Activated T-cell treated with anti-CD3 and anti-CD28 coated beads, Interleukin-2, amount 50 U/mL, for 72 hours (primary cell): Measurements from ENCODE around the gene ALKBH6. TPM values are rescaled to one million over a fixed set of nuclear protein-coding genes. Genes with fewer than 3 reads are reported as not detected.

ENCODE experiments used
- ATAC-seq, 2 donors: fragments of 150-1000 bp; cut with Tn5 transposase; replicated peaks in 1 of 2; 2 replicates each; pipeline ENCODE4 v1.10.0; 2021; ENCODE audit warnings: moderate library complexity in 2 of 2, mild to moderate bottlenecking in 1 of 2
- DNase-seq, 2 donors: peaks; one replicate each; pipeline ENCODE4 v3.0.0; 2021 to 2022; ENCODE audit warnings: mixed read lengths in 1 of 2
- H3K27ac Mint-ChIP-seq: one replicate; pipeline ENCODE4 v1.8.0; 2022; ENCODE audit warnings: mild to moderate bottlenecking, moderate library complexity, mixed read lengths
- H3K27me3 Mint-ChIP-seq: one replicate; pipeline ENCODE4 v1.8.0; 2022; ENCODE audit warnings: low read depth, mixed read lengths
- H3K36me3 Mint-ChIP-seq, 2 donors: one replicate each; pipeline ENCODE4 v1.8.0; 2022; ENCODE audit warnings: mixed read lengths in 2 of 2, mild to moderate bottlenecking in 1 of 2; ENCODE audit not compliant: insufficient read depth in 2 of 2
- H3K4me1 Mint-ChIP-seq: one replicate; pipeline ENCODE4 v1.8.0; 2022; ENCODE audit warnings: low read depth, mixed read lengths
- H3K4me3 Mint-ChIP-seq, 2 donors: one replicate each; pipeline ENCODE4 v1.8.0; 2022; ENCODE audit warnings: mild to moderate bottlenecking in 2 of 2, mixed read lengths in 2 of 2, moderate library complexity in 2 of 2
- H3K9me3 Mint-ChIP-seq, 2 donors: one replicate each; pipeline ENCODE4 v1.8.0; 2022; ENCODE audit warnings: mixed read lengths in 2 of 2
- total RNA-seq, 2 donors: library from RNA; stranded (reverse); gene quantifications; one replicate each; pipeline ENCODE4 v1.2.3, GENCODE V29; 2022

Gene ALKBH6
- total RNA-seq, 2 donors from 2014 or later = 46.8 to 55.9 TPM

DNA sequence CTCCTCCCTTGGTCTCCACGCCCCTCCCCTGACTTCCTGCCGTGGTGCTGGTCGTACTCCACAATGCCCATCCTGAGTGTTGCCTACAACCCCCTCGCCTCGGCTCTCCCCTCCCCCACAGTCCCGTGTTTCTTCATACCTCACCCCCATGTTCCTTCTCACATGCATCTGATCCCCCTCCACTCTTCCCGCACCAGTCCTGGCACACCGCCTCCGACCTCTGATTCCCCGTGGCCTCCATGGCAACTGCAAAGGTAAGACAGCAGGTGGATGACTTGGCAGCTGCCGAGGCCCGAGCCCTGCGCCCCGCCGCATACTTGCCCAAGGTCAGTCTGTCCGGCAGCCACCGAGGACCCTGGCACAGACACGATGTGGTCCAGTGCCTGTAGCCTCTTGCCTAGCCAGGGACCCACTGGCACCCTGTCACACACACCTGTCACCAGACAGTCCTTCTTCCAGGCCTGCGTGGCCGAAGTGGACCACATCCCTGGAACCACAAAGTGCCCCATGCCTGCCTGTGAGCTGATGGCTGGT, 35.1 kb downstream of the ALKBH6 start:
- no peaks in the 10 kb centered on the region for H3K9me3 Mint-ChIP-seq
- no peak for ATAC-seq
- H3K27ac Mint-ChIP-seq = no peak overlapping the region

DNA sequence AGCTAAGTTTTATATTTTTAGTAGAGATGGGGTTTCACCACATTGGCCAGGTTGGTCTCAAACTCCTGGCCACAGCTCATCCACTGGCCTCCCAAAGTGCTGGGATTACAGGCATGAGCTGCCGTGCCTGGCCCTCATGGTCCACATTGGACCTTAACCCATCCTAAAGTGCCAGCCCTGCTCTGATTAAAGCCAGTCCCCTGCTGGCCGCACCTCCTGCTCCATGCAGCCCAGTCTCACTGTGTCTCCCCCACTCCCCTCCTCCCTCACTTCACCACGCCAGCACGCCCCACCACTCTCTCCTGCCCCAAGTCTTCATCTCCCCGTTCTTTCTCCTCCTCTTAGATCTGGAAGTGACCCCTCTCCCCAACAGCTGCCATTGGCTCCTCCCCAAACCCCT, 35.7 kb downstream of the ALKBH6 start:
- DNase-seq (no peak), ATAC-seq (no peak)
- no peak overlapping the region for H3K27ac Mint-ChIP-seq
- no peaks in the 10 kb centered on the region for H3K4me1 Mint-ChIP-seq
- no peak overlapping the region for H3K4me3 Mint-ChIP-seq
- peaks cover 17% of the 10 kb centered on the region for H3K27me3 Mint-ChIP-seq
- H3K36me3 Mint-ChIP-seq = no peaks in the 10 kb centered on the region
- no peaks in the 10 kb centered on the region for H3K9me3 Mint-ChIP-seq

More for the DNA sequence above, 35.1 kb downstream of the ALKBH6 start:
- DNase-seq = no peak
- Mint-ChIP-seq H3K4me3 (no peak overlapping the region), H3K4me1 (no peaks in the 10 kb centered on the region), H3K36me3 (no peaks in the 10 kb centered on the region), H3K27me3 (peaks cover 18% of the 10 kb centered on the region)

DNA sequence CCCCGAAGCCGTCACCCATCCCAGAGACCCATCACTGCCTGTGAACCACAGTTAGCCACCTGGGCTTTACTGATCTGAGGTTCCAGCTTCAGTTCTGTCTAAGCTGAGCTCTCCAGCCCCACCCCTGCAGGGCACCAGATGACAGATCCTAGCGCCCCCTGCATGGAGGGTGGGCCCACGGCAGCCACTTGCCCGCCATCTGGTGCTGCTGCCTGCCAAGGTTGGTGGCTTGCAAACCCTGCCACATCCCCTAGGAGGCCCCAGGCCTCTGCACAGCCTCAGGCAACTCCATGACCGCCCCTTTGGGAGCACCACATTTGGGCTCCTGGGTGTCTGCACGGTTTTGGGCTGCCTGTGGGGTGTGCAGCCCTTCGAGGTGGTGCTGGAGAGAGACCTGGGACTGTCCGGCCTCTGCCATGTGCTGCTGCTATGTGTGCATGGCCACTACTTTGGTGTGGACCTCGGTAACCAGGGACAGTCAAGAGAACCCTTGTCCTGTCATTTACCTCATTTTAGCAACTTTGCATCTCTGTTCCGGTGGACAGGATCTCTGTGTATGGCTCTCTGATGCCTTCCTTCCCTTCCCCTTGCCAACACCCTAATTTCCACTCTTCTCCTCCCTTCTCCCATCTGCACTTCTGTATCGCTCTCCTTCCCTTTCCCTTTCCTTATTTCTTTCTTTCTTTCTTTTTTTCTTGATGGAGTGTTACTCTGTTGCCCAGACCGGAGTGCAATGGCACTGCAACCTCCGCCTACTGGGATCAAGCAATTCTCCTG, 36.4 kb downstream of the ALKBH6 start:
- no peak overlapping the region for H3K27ac Mint-ChIP-seq
- no peaks in the 10 kb centered on the region for H3K9me3 Mint-ChIP-seq
- H3K4me1 Mint-ChIP-seq = no peaks in the 10 kb centered on the region
- no peaks in the 10 kb centered on the region for H3K36me3 Mint-ChIP-seq
- ATAC-seq (peak; percentile 78 to 80), DNase-seq (peak; percentile 48)
- H3K27me3 Mint-ChIP-seq = peaks cover 17% of the 10 kb centered on the region
- H3K4me3 Mint-ChIP-seq = no peak overlapping the region

DNA sequence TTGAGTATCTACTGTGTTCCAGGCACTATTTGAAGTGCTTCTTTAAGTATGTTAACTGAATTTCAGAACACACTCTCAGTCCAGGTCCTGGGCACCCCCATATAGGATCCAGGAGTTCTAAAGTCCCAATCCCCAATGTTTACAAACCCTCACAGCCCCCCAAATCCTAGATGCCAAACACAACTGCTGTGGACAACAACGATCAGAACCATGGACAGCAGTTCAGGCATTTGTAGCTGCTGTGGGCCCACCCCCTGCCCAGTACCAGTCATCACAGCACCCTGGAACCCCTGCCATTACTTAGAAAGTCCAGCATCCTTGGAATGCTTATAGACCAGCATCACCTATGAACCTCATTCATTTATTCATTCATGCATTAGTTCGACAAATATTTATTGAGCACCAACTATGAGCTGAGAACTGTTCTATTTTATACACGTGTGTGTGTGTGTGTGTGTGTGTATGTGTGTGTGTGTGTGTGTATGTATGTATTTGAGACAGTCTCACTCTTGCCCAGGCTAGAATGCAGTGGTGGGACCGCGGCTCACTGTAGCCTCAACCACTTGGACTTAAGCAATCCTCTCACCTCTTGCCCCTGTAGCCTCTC, 38.3 kb downstream of the ALKBH6 start:
- no peak overlapping the region for H3K27ac Mint-ChIP-seq
- no peak for DNase-seq
- ATAC-seq = no peak

DNA sequence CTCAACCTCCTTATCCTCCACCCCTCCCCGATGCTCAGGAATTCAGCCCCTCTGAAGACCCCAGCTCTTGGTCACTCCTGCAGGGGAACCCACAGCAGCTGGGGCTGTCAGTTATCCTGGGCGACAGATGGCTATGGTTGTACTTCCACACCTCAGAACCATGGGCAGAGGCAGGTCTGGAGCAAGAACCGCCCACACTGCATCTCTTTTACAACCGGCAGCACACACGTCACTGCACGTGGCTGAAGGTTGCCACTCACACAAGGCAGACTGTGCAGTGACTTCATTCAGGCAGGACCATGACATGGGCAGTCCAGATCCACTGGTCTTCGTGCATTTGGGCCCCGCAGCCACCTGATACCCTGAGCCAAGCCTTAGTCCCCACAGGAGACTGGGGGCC, 40.5 kb downstream of the ALKBH6 start:
- Mint-ChIP-seq H3K27me3 (peaks cover 9% of the 10 kb centered on the region), H3K27ac (no peak overlapping the region), H3K9me3 (no peaks in the 10 kb centered on the region), H3K4me1 (peaks cover 5% of the 10 kb centered on the region), H3K36me3 (no peaks in the 10 kb centered on the region), H3K4me3 (no peak overlapping the region)
- ATAC-seq = no peak
- no peak for DNase-seq

More for the DNA sequence above, 38.3 kb downstream of the ALKBH6 start:
- H3K36me3 Mint-ChIP-seq = no peaks in the 10 kb centered on the region
- H3K4me1 Mint-ChIP-seq = no peaks in the 10 kb centered on the region
- no peak overlapping the region for H3K4me3 Mint-ChIP-seq
- H3K27me3 Mint-ChIP-seq = peaks cover 17% of the 10 kb centered on the region
- H3K9me3 Mint-ChIP-seq = no peaks in the 10 kb centered on the region

DNA sequence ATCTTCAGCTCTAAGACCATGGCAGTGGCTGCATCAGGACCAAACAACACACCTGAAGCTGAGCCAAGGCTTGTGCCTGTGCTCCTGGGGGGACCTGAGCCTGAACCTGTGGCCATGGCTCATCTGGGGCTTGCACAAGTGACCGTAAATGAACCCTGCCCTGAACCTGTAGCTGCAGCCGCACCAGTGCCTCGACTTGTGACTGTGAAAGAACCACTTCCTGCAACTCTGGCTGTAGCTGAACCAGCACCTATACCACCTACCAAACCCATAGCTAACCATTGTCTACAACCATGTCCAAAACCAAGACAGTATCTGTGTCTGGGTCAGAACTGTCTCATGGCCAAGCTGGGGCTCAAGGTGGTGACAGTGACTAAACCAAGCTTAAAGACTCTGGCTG, 47.2 kb downstream of the ALKBH6 start:
- Mint-ChIP-seq H3K27ac (no peak overlapping the region), H3K27me3 (peaks cover 5% of the 10 kb centered on the region), H3K36me3 (no peaks in the 10 kb centered on the region), H3K4me3 (no peak overlapping the region), H3K9me3 (no peaks in the 10 kb centered on the region), H3K4me1 (peaks cover 5% of the 10 kb centered on the region)
- no peak for DNase-seq
- ATAC-seq = no peak

DNA sequence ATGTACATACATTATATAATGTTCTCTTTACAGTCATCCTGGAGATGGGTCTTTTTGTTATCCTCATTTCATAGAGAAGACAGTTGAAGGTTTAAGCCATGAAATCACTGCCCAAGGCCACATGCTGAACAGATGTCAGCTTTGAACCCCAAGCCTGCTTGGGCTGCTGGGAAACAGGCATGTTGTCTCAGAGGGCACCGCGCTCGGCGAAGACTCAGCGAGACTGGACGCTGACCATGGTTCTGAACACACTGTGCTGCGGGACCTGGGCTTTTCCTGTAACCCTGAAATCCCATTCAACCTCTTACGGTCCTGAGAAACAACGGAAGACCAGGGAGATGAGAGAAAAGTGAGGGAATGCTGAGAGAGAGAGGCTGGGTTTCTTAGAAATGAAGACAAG, 50.5 kb downstream of the ALKBH6 start:
- Mint-ChIP-seq H3K4me3 (no peak overlapping the region), H3K27ac (no peak overlapping the region), H3K9me3 (no peaks in the 10 kb centered on the region), H3K4me1 (peaks cover 2% of the 10 kb centered on the region), H3K27me3 (peaks cover 5% of the 10 kb centered on the region), H3K36me3 (no peaks in the 10 kb centered on the region)
- DNase-seq (peak; percentile 33 to 42), ATAC-seq (no peak)

DNA sequence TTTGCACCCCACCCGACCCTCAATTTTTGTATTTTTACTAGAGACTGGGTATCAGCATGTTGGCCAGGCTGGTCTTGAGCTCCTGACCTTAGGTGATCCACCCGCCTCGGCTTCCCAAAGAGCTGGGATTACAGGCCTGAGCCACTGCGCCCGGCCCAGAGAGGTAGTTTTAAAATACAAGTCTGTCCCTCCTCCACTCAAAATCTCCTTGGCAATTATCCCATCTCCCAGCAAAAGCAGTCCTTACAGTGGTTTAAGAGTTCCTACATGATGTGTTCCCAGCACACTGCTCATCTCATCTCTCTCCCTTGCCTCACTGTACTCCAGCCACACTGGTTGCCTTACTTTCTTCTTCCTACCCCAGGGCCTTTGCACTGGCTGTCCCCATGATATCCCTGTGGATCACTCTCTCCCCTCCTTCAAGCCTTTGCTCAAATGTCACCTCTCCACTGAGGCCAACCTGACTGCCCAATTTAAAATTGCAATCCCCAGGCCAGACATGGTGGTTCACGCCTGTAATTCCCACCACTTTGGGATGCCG, 53.5 kb downstream of the ALKBH6 start:
- peaks cover 0 to 5% of the 10 kb centered on the region in 2 donors for H3K9me3 Mint-ChIP-seq
- H3K27ac Mint-ChIP-seq = no peak overlapping the region
- ATAC-seq (no peak), DNase-seq (no peak)
- no peaks in the 10 kb centered on the region for H3K36me3 Mint-ChIP-seq
- peak overlapping the region; percentile 24 to 33 for H3K4me3 Mint-ChIP-seq
- H3K27me3 Mint-ChIP-seq = peaks cover under 1% of the 10 kb centered on the region
- H3K4me1 Mint-ChIP-seq = peaks cover 7% of the 10 kb centered on the region

DNA sequence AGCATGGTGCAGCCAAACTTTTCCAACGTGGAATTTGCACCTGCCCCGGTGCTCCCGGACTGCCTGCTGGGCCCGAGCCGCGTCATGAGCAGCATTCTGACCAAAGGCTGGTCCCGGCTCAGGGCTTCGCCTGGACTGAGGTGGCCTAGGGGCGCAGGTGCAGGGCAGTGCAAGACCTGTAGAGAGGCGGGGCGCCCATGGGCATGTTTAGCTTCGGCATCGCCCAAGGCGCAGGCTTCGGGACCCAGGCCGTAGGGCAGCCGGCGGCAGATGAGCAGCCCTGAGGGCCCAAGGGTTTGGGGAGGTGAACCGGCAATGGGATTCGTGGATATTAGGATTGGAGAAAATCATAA, 54.1 kb downstream of the ALKBH6 start:
- Mint-ChIP-seq H3K36me3 (no peaks in the 10 kb centered on the region), H3K27me3 (no peaks in the 10 kb centered on the region), H3K4me3 (peak overlapping the region; percentile 70 to 73), H3K27ac (no peak overlapping the region), H3K9me3 (peaks cover 0 to 5% of the 10 kb centered on the region in 2 donors), H3K4me1 (peaks cover 7% of the 10 kb centered on the region)
- ATAC-seq (no peak), DNase-seq (no peak)

Other genes with a start within 250 kb of the ALKBH6 start
- gene ARHGAP33, start 238.6 kb downstream of the ALKBH6 start, total RNA-seq = 10 to 100 TPM; 66.8 to 86.0 TPM
- gene PRODH2, start 201.4 kb downstream of the ALKBH6 start, total RNA-seq = not detected
- under 1 TPM; 0.22 to 0.74 TPM for gene NPHS1, start 161.7 kb downstream of the ALKBH6 start, total RNA-seq
- 1 to 10 TPM; 3.0 to 5.6 TPM for gene KIRREL2, start 157.3 kb downstream of the ALKBH6 start, total RNA-seq
- 1 to 10 TPM; 2.4 to 7.7 TPM for gene APLP1, start 145.6 kb downstream of the ALKBH6 start, total RNA-seq
- 10 to 100 TPM; 51.5 to 63.1 TPM for gene NFKBID, start 113.7 kb downstream of the ALKBH6 start, total RNA-seq
- gene HCST, start 111.7 kb downstream of the ALKBH6 start, total RNA-seq = 10 to 100 TPM; 56.1 to 71.9 TPM
- gene TYROBP, start 105.9 kb downstream of the ALKBH6 start, total RNA-seq = 1 to 10 TPM in 1 of 2 donors, not detected in 1; 1.3 TPM
- gene LRFN3, start 77.8 kb downstream of the ALKBH6 start, total RNA-seq = 1 to 10 TPM; 6.4 to 8.5 TPM
- 10 to 100 TPM; 24.0 to 24.2 TPM for gene SDHAF1, start 19.0 kb downstream of the ALKBH6 start, total RNA-seq
- 1 to 10 TPM; 3.3 to 4.8 TPM for gene SYNE4, start 5.4 kb downstream of the ALKBH6 start, total RNA-seq
- 1 to 10 TPM; 1.0 to 2.7 TPM for gene CLIP3, start 18.7 kb upstream of the ALKBH6 start, total RNA-seq
- 1 to 10 TPM; 1.1 to 1.3 TPM for gene THAP8, start 40.1 kb upstream of the ALKBH6 start, total RNA-seq
- gene WDR62, start 40.7 kb upstream of the ALKBH6 start, total RNA-seq = 10 to 100 TPM; 19.8 to 21.6 TPM
- gene OVOL3, start 96.9 kb upstream of the ALKBH6 start, total RNA-seq = under 1 TPM in 1 of 2 donors, not detected in 1; 0.39 TPM
- gene POLR2I, start 100.7 kb upstream of the ALKBH6 start, total RNA-seq = 10 to 100 TPM; 38.6 to 55.0 TPM
- gene TBCB, start 101.3 kb upstream of the ALKBH6 start, total RNA-seq = 10 to 100 TPM; 86.2 to 86.8 TPM
- gene CAPNS1, start 125.9 kb upstream of the ALKBH6 start, total RNA-seq = 100 to 1,000 TPM; 361 to 382 TPM
- not detected for gene COX7A1, start 138.2 kb upstream of the ALKBH6 start, total RNA-seq
- gene ZNF565, start 200.5 kb upstream of the ALKBH6 start, total RNA-seq = 1 to 10 TPM; 3.1 to 3.6 TPM
- gene ZNF146, start 200.9 kb upstream of the ALKBH6 start, total RNA-seq = 100 to 1,000 TPM; 115 to 121 TPM